Measurements from ENCODE around the gene TOM1. TPM values are rescaled to one million over a fixed set of nuclear protein-coding genes. Genes with fewer than 3 reads are reported as not detected.
"Not testable (repeated sequence)": the region's sequence is repeated elsewhere in the genome, so short reads cannot be mapped to it uniquely, and the experiment has no call there.

TOM1 gene
- total RNA-seq, 1 donor from 2014 or later: 120 TPM

DNA sequence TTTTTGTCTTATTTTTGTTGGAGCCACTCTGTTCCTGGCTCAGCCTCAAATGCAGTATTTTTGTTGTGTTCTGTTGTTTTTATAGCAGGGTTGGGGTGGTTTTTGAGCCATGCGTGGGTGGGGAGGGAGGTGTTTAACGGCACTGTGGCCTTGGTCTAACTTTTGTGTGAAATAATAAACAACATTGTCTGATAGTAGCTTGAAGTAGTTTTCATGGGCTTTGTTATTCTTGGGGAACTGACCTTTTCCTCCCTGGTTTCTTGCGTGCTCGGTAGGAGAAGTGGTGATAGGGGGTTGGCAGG, 94.3 kb downstream of the TOM1 start:
- Histone ChIP-seq H3K27ac (no peak overlapping the region), H3K27me3 (no peaks in the 10 kb centered on the region), H3K4me1 (no peaks in the 10 kb centered on the region), H3K9me3 (no peaks in the 10 kb centered on the region), H3K36me3 (no peaks in the 10 kb centered on the region), H3K4me3 (no peak overlapping the region)
- intact Hi-C loops (cut with DNase I): no loop called here
- TF ChIP-seq POLR2AphosphoS5 (IDR thresholded peaks at IDR 0.05; ENCODE audit: insufficient read depth in 1 of 2, low read depth in 1 of 2) (no peak), POLR2A (IDR thresholded peaks at IDR 0.05) (no peak)
- TF ChIP-seq, protein P1, sequence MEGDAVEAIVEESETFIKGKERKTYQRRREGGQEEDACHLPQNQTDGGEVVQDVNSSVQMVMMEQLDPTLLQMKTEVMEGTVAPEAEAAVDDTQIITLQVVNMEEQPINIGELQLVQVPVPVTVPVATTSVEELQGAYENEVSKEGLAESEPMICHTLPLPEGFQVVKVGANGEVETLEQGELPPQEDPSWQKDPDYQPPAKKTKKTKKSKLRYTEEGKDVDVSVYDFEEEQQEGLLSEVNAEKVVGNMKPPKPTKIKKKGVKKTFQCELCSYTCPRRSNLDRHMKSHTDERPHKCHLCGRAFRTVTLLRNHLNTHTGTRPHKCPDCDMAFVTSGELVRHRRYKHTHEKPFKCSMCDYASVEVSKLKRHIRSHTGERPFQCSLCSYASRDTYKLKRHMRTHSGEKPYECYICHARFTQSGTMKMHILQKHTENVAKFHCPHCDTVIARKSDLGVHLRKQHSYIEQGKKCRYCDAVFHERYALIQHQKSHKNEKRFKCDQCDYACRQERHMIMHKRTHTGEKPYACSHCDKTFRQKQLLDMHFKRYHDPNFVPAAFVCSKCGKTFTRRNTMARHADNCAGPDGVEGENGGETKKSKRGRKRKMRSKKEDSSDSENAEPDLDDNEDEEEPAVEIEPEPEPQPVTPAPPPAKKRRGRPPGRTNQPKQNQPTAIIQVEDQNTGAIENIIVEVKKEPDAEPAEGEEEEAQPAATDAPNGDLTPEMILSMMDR (IDR thresholded peaks at IDR 0.05): no peak
- no peak for DNase-seq (ENCODE audit: extremely low spot score in 2 of 2)

DNA sequence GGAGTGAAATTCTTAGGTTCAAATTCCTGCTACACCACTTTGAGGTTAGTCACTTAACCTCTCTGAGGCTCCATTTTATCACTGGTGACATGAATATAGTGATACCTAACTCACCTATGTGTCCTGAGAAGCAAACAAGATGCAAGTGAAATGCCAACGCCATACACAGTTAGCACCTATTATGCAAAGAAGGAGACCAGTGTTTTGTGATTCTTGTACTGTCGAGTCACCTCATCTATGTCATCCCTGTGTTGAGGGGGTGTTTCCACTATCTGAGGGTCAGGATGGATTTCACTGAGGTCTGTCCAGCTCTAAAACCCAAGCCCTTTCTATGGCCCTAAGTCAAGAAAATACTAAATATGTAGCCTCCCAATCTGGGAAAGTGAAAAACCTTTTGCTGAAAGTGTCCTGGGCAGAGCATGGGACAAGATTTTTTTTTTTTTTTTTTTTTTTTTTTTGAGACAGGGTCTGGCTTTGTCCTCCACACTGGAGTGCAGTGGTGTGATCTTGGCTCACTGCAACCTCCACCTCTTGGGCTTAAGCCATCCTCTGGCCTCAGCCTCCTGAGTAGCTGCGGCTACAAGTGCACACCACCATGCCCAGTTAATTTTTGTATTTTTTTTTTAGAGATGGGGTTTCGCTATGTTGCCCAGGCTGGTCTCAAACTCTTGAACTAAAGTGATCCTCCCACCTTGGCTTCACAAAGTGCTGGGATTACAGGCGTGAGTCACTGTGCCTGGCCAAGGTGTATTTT, 95.3 kb downstream of the TOM1 start:
- H3K36me3 ChIP-seq: no peaks in the 10 kb centered on the region
- H3K4me3 ChIP-seq: no peak overlapping the region
- no peaks in the 10 kb centered on the region for H3K27me3 ChIP-seq
- DNase-seq (ENCODE audit: extremely low spot score in 2 of 2): no peak
- H3K9me3 ChIP-seq: no peaks in the 10 kb centered on the region
- no peak overlapping the region for H3K27ac ChIP-seq
- no peaks in the 10 kb centered on the region for H3K4me1 ChIP-seq
- intact Hi-C loops (cut with DNase I): no loop called here
- TF ChIP-seq POLR2A (IDR thresholded peaks at IDR 0.05): no peak
- TF ChIP-seq, protein P1 (IDR thresholded peaks at IDR 0.05): no peak

DNA sequence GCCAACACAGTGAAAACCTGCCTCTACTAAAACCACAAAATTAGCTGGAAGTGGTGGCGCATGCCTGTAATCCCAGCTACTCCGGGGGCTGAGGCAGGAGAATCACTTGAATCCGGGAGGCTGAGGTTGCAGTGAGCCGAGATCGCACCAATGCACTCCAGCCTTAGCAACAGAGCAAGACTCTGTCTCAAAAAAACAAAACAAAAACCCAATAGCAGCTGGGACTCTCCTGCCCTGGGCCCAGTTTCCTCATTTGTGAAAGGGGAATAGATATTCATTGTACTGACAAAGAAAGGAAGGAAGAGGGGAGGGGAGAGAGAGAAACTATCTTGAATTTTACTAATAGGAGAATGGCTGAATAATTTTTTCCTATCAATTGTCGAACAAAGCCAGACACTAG, 96.9 kb downstream of the TOM1 start:
- H3K36me3 ChIP-seq; H3K9me3 ChIP-seq; intact Hi-C loops (cut with DNase I); H3K27ac ChIP-seq; H3K4me3 ChIP-seq; DNase-seq (ENCODE audit: extremely low spot score in 2 of 2); H3K27me3 ChIP-seq: not testable (repeated sequence)
- H3K4me1 ChIP-seq: peaks cover 16% of the 10 kb centered on the region

DNA sequence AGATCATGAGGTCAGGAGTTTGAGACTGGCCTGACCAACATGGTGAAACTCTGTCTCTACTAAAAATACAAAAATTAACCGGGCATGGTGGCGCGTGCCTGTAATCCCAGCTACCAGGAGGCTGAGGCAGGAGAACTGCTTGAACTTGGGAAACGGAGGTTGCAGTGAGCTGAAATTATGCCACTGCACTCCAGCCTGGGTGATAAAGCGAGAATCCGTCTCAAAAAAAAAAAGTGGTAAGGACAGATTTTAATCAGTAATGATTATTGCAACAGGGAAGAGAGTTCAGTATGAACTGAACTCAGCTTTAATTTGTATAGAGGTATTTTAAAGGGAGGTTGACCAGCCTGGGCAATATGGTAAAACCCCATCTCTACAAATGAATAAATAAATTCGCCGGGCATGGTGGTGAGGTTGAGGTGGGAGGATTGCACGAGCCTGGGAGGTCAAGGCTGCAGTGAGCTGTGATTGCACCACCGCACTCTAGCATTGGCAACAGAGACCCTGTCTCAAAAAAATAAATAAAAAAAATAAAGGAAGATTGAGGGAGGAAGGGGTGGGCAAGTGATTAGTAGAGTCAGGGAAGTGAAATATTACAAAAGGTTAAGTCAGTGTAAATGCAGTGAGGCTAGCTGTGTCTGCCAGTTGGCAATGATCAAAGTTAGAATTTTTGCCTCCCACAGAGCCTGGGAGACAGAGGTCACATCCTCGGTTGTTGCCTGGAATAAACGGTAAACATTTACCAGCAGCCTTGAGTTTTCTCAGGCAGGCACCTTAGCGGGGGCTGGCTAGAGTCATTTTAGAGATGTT, 97.6 kb downstream of the TOM1 start:
- Histone ChIP-seq H3K9me3 (no peaks in the 10 kb centered on the region), H3K27me3 (no peaks in the 10 kb centered on the region), H3K27ac (no peak overlapping the region), H3K36me3 (no peaks in the 10 kb centered on the region), H3K4me1 (peaks cover 17% of the 10 kb centered on the region), H3K4me3 (no peak overlapping the region)
- DNase-seq (ENCODE audit: extremely low spot score in 2 of 2): no peak
- TF ChIP-seq POLR2A (IDR thresholded peaks at IDR 0.05): no peak
- TF ChIP-seq, protein P1 (IDR thresholded peaks at IDR 0.05): no peak
- TF ChIP-seq POLR2AphosphoS5 (IDR thresholded peaks at IDR 0.05; ENCODE audit: insufficient read depth in 1 of 2, low read depth in 1 of 2): no peak
- intact Hi-C loops (cut with DNase I): no loop called here

Small RNAs within 50 kb of the gene (microRNA-seq; reads per million reads assigned to microRNA genes)
- gene MIR3909 (ENCODE audit: borderline number of aligned reads, borderline replicate concordance) (6.7 reads per million, percentile 13 among the genes with 10 or more reads in this experiment), gene MIR6069 (ENCODE audit: borderline number of aligned reads, borderline replicate concordance) (not detected)

Small RNAs within 50 kb of the gene (small RNA-seq; reads per million reads assigned to genes)
- gene MIR3909 (0.60 reads per million), gene MIR6069 (not detected)

Other genes starting within 250 kb of the TOM1 start
- not detected for gene ISX, start 233.7 kb upstream of the TOM1 start, total RNA-seq
- 12.8 TPM for gene HMGXB4, start 42.4 kb upstream of the TOM1 start, total RNA-seq
- 26.8 TPM for gene HMOX1, start 81.2 kb downstream of the TOM1 start, total RNA-seq
- 17.9 TPM for gene MCM5, start 100.2 kb downstream of the TOM1 start, total RNA-seq
- 2.0 TPM for gene RASD2, start 240.9 kb downstream of the TOM1 start, total RNA-seq